ENCODE results near the gene UST.
"Not testable (repeated sequence)": the region's sequence is repeated elsewhere in the genome, so short reads cannot be mapped to it uniquely, and the experiment has no call there.

Gene UST

DNA sequence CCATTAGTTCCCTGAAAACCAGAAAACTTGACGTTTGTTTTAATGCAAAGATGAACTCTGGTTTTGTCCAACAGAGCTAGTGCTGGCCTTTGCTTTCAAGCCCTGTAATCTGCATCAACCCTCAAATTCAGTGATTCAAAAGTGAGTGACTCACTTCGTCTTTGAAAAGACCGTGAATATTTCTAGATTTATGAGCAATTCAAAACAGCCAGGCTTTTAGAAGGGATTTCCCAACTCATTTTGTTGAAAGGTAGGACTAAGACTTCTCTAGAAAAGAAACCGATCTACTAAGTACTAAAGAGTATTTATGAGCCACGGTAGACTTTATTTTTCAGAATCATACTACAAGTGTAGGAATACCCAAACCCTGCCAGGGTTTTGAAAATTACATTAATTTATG is 121.5 kb downstream of the UST start:
- TF ChIP-seq PAX5 (IDR thresholded peaks at IDR 0.05; ENCODE audit: insufficient read depth, low read length, severe bottlenecking) (no peak), SPI1 (IDR thresholded peaks at IDR 0.05; ENCODE audit: low read depth, low read length) (no peak)
- FAIRE-seq (no peak), DNase-seq (ENCODE audit: insufficient read length, low spot score) (no peak)

DNA sequence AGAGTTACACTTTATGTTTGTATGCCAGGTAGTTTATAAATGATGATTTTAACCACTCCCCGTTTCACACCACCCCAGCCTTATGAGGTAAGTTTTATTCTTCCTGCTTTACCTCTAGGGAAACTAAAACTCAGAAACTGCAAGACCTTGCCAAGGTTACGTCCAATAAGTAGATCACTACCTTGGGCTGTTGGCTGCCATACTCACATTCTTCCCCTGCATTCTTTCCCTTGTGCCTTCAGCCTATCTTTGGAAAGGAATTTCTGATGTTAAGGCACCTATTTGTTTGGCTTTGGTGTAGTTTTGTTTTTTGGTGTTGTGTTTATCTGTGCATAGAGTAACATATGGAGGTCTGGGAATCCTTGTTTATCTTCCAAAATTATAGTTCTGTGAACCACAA is 122.1 kb downstream of the UST start:
- DNase-seq (ENCODE audit: insufficient read length, low spot score) (no peak), FAIRE-seq (no peak)
- TF ChIP-seq SPI1 (IDR thresholded peaks at IDR 0.05; ENCODE audit: low read depth, low read length) (no peak), POLR2AphosphoS5 (IDR thresholded peaks at IDR 0.05; ENCODE audit: low read depth, low read length) (no peak), PAX5 (IDR thresholded peaks at IDR 0.05; ENCODE audit: insufficient read depth, low read length, severe bottlenecking) (no peak), TAF1 (IDR thresholded peaks at IDR 0.05; ENCODE audit: low read depth, low read length) (no peak), POU2F2 (IDR thresholded peaks at IDR 0.05; ENCODE audit: low read depth, low read length) (no peak), POLR2A (IDR thresholded peaks at IDR 0.05; ENCODE audit: low read depth, low read length) (no peak)

DNA sequence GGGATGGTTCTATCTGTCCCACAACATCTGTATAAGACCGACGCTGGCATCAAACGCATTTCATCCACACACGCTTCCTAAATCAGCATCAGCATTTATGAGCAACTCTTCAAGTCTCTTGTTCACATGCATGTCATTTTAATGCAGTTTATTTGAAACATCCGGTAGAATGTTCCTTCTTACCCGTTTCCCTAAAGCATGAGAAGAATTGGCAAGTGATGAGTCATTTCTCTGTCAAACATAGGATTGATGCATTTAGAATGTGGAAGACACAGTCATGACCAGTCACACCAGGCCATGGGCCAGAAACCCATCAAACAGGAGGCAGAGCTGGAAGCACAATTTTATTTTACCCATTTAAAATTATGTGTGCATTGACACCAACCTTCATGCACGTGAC is 122.8 kb downstream of the UST start:
- TF ChIP-seq SPI1 (IDR thresholded peaks at IDR 0.05; ENCODE audit: low read depth, low read length) (no peak), POLR2A (IDR thresholded peaks at IDR 0.05; ENCODE audit: low read depth, low read length) (no peak), POU2F2 (IDR thresholded peaks at IDR 0.05; ENCODE audit: low read depth, low read length) (no peak), TAF1 (IDR thresholded peaks at IDR 0.05; ENCODE audit: low read depth, low read length) (no peak), POLR2AphosphoS5 (IDR thresholded peaks at IDR 0.05; ENCODE audit: low read depth, low read length) (no peak), PAX5 (IDR thresholded peaks at IDR 0.05; ENCODE audit: insufficient read depth, low read length, severe bottlenecking) (no peak)
- FAIRE-seq (no peak), DNase-seq (ENCODE audit: insufficient read length, low spot score) (no peak)

DNA sequence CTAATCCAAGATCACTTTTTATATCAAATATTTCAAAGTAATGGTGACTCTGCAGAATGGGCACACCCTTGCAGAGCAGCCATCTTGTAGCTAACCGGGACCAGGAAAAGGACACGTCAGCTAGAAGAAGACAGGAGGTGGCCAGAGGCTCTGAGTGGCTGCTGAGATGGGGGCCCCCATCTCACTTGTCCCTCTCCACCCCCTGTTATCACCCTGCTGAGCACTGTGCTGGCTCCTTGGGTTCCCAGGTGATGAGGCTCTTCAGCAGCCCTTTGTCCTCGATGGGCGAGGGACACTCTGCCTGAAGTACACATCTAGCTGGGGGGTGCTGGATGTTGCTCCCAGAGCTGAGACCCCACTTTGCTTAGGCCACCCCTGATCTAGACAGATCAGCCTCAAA is 126.3 kb downstream of the UST start:
- DNase-seq (ENCODE audit: insufficient read length, low spot score) (no peak), FAIRE-seq (no peak)
- TF ChIP-seq SPI1 (IDR thresholded peaks at IDR 0.05; ENCODE audit: low read depth, low read length) (no peak), PAX5 (IDR thresholded peaks at IDR 0.05; ENCODE audit: insufficient read depth, low read length, severe bottlenecking) (no peak)

DNA sequence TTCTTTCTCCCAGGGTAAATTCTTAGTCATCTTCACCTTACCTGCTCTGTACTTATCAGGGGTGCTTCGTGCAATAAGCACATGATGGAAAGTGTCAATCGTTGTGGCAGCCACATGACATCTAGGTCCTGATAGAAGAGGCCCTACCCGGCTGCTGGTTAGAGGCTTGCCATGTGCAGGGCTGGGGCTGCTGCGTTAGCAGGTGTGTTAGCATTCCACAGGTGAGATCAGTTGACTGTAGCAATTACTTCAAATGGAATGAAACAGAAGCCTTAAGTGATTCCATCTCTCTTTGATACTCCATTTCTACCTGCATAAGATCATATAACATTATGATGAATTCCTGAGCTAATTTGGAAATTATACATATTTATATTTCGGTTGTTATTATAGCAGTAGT is 127.0 kb downstream of the UST start:
- FAIRE-seq (no peak), DNase-seq (ENCODE audit: insufficient read length, low spot score) (no peak)
- no peak for TF ChIP-seq SPI1 (IDR thresholded peaks at IDR 0.05; ENCODE audit: low read depth, low read length)
- no peak for TF ChIP-seq POLR2AphosphoS5 (IDR thresholded peaks at IDR 0.05; ENCODE audit: low read depth, low read length)
- no peak for TF ChIP-seq TAF1 (IDR thresholded peaks at IDR 0.05; ENCODE audit: low read depth, low read length)
- TF ChIP-seq POLR2A (IDR thresholded peaks at IDR 0.05; ENCODE audit: low read depth, low read length): no peak
- TF ChIP-seq POU2F2 (IDR thresholded peaks at IDR 0.05; ENCODE audit: low read depth, low read length): no peak
- no peak for TF ChIP-seq PAX5 (IDR thresholded peaks at IDR 0.05; ENCODE audit: insufficient read depth, low read length, severe bottlenecking)

DNA sequence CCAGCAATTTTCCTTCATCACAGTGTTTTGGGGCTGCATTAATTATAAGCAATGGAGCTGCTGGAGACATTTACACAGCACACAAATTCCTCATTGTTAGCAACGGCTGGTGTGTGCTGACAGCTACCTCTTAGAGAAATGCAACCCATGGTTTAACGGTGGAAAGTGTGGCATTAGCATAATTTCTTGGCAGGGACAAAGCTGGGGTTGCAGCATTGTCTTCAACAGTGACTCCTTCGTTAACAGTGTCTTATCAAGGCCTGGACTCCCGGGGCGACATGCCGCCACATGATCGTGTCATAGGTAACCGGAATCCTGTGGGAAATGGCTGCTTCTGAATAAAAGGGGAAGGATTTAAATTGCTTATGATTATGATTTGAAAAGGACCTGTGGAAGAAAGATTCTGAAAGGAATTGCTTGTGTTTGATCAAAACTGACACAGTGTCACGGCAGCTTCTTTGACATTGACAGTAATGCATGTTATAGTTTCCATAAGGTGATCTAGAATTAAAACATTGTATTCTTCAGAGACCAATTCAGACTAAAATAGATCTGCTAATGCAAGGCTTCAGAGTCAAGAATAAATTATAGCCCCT is 128.0 kb downstream of the UST start:
- DNase-seq (ENCODE audit: insufficient read length, low spot score) (no peak), FAIRE-seq (no peak)
- TF ChIP-seq TAF1 (IDR thresholded peaks at IDR 0.05; ENCODE audit: low read depth, low read length) (no peak), PAX5 (IDR thresholded peaks at IDR 0.05; ENCODE audit: insufficient read depth, low read length, severe bottlenecking) (no peak), SPI1 (IDR thresholded peaks at IDR 0.05; ENCODE audit: low read depth, low read length) (no peak), POU2F2 (IDR thresholded peaks at IDR 0.05; ENCODE audit: low read depth, low read length) (no peak), POLR2A (IDR thresholded peaks at IDR 0.05; ENCODE audit: low read depth, low read length) (no peak), POLR2AphosphoS5 (IDR thresholded peaks at IDR 0.05; ENCODE audit: low read depth, low read length) (no peak)

DNA sequence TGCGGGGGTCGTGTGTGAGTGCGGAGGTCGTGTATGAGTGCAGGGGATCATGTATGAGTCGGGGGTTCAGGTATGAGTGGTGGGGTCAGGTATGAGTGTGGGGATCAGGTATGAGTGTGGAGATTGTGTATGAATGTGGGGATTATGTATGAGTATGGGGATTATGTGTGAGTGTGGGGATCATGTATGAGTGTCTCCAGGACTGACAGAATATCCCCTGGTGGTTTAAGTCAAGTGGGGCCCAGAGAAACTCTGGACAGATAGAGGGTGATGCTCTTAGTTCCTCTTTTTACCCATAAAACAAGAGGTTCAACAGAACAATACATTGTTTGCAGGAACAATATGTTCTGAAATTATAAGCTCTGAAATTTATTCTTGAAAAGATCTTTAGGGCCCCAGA is 131.9 kb downstream of the UST start:
- TF ChIP-seq POLR2AphosphoS5 (IDR thresholded peaks at IDR 0.05; ENCODE audit: low read depth, low read length) (no peak), PAX5 (IDR thresholded peaks at IDR 0.05; ENCODE audit: insufficient read depth, low read length, severe bottlenecking) (no peak)
- peak; percentile 55 for FAIRE-seq
- no peak for DNase-seq (ENCODE audit: insufficient read length, low spot score)

DNA sequence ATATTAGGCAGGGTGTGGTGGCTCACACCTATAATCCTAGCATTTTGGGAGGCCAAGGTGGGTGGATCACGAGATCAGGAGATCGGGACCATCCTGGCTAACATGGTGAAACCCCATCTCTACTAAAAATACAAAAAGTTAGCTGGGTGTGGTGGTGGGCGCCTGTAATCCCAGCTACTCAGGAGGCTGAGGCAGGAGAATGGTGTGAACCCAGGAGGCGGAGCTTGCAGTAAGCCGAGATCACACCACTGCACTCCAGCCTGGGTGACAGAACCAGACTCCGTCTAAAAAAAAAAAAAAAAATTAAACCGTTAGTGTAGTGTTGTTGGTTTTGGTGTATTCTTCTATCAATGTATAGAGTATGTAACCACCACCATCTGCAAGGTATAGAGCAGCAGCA is 133.9 kb downstream of the UST start:
- not testable (repeated sequence) for FAIRE-seq; DNase-seq (ENCODE audit: insufficient read length, low spot score)

DNA sequence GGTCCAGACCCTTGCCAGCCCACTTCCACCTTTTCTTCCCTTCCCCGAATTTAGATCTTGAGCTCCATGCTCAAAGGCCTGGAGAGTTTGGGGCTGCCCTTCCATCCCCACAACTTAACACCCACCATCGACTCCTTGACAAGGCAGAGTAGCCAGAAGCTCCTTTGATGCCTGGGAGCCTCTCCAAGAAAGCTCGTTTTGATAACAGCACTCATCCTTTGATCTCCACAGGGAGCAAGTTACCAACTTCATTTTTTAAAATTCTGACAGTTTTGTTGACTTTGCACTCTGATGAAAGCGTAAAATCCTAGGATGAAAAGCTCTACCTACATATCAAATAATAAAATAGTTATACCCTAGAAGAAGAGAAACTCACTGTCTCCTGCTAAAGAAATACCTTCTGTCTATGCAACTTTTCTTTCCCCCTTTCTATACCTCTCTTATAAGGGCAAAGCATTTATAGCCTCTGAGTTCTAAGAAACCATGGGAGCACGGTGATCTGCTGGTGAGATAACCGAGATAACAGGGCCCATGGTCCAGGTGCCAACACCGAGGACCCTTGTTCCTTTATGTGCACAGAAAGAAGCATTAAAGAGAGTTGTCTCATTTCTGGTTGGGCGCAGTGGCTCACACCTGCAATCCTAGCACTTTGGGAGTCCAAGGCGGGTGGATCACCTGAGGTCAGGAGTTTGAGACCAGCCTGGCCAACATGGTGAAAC is 134.9 kb downstream of the UST start:
- DNase-seq (ENCODE audit: insufficient read length, low spot score): no peak
- no peak for TF ChIP-seq TAF1 (IDR thresholded peaks at IDR 0.05; ENCODE audit: low read depth, low read length)
- TF ChIP-seq POU2F2 (IDR thresholded peaks at IDR 0.05; ENCODE audit: low read depth, low read length): no peak
- TF ChIP-seq SPI1 (IDR thresholded peaks at IDR 0.05; ENCODE audit: low read depth, low read length): no peak
- no peak for TF ChIP-seq POLR2AphosphoS5 (IDR thresholded peaks at IDR 0.05; ENCODE audit: low read depth, low read length)
- no peak for TF ChIP-seq POLR2A (IDR thresholded peaks at IDR 0.05; ENCODE audit: low read depth, low read length)
- TF ChIP-seq PAX5 (IDR thresholded peaks at IDR 0.05; ENCODE audit: insufficient read depth, low read length, severe bottlenecking): no peak
- no peak for FAIRE-seq

DNA sequence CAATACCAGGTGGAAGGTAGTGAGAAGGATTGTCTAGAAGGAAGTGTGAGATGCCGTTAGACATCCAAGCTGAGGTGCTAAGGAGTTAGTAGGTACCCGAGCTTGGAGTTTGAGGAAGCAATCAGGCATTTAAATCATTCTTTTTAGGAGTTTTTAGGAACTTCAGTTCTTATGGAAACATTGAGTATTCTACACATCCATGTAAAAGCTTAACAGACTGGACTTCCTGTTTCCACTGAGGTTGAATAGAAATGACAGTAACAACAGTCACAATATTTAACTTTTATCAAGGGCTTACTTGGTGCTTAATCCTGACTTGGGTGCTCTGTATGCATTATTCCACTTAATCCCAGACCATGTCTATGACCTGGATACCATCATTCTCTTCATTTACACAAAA is 136.4 kb downstream of the UST start:
- DNase-seq (ENCODE audit: insufficient read length, low spot score) (no peak), FAIRE-seq (no peak)
- TF ChIP-seq SPI1 (IDR thresholded peaks at IDR 0.05; ENCODE audit: low read depth, low read length) (peak; percentile 65), POLR2A (IDR thresholded peaks at IDR 0.05; ENCODE audit: low read depth, low read length) (no peak), PAX5 (IDR thresholded peaks at IDR 0.05; ENCODE audit: insufficient read depth, low read length, severe bottlenecking) (no peak), POLR2AphosphoS5 (IDR thresholded peaks at IDR 0.05; ENCODE audit: low read depth, low read length) (no peak)

DNA sequence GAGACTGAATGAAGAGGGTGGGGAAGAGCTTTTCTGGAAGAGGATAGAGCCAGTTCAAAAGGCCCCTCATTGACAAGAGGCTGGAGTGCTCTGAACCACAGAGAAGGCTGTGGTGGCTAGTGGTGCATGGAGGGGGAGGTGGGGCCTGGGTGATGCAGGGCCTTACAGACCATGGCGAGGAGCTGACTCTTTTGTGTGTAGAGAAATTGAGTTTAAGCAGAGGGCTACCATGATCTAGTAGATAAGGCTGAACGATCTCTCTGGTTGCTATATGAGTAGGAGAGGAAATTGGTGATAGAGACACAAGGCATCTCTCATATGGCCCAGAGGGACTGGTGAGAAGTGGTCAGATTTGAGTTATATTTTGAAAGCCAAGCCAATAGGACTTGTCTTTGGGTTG is 137.6 kb downstream of the UST start:
- FAIRE-seq (peak; percentile 81), DNase-seq (ENCODE audit: insufficient read length, low spot score) (peak; percentile 23)
- TF ChIP-seq POU2F2 (IDR thresholded peaks at IDR 0.05; ENCODE audit: low read depth, low read length) (peak; percentile 20; the same call in 1 of the 2 replicates), POLR2A (IDR thresholded peaks at IDR 0.05; ENCODE audit: low read depth, low read length) (no peak), PAX5 (IDR thresholded peaks at IDR 0.05; ENCODE audit: insufficient read depth, low read length, severe bottlenecking) (peak; percentile 77), SPI1 (IDR thresholded peaks at IDR 0.05; ENCODE audit: low read depth, low read length) (no peak), TAF1 (IDR thresholded peaks at IDR 0.05; ENCODE audit: low read depth, low read length) (no peak), POLR2AphosphoS5 (IDR thresholded peaks at IDR 0.05; ENCODE audit: low read depth, low read length) (no peak)

All from GM12891 (cell line).